Esophagus muscularis mucosa (tissue), 4 donors: ENCODE data around the gene TRAPPC12.

Experiments used
- EP300 ChIP-seq: sonication (generic); formaldehyde crosslinking; IDR thresholded peaks from one replicate; pipeline ENCODE4 v1.6.1; 2017; ENCODE audit warnings: antibody characterized with exemption
- POLR2A ChIP-seq: fragments of 450-650 bp; IDR thresholded peaks from one replicate; pipeline ENCODE4 v1.6.1; 2017; ENCODE audit warnings: antibody characterized with exemption, moderate library complexity, mild to moderate bottlenecking, low read depth
- POLR2AphosphoS5 ChIP-seq, 2 donors: sonication (generic); formaldehyde crosslinking; IDR thresholded peaks; one replicate each; pipeline ENCODE4 v1.6.1; 2017; ENCODE audit warnings: antibody characterized with exemption in 2 of 2
- TF ChIP-seq, protein P1 (sequence below), 3 experiments: fragments of 200-600 bp in 2 of 3; fragments of 450-650 bp in 1 of 3; sonication (generic) in 2 of 3; IDR thresholded peaks; one replicate each; pipeline ENCODE4 v1.5.1; 2017 to 2019; ENCODE audit warnings: antibody characterized with exemption in 3 of 3, mild to moderate bottlenecking in 2 of 3, moderate library complexity in 1 of 3

DNA sequence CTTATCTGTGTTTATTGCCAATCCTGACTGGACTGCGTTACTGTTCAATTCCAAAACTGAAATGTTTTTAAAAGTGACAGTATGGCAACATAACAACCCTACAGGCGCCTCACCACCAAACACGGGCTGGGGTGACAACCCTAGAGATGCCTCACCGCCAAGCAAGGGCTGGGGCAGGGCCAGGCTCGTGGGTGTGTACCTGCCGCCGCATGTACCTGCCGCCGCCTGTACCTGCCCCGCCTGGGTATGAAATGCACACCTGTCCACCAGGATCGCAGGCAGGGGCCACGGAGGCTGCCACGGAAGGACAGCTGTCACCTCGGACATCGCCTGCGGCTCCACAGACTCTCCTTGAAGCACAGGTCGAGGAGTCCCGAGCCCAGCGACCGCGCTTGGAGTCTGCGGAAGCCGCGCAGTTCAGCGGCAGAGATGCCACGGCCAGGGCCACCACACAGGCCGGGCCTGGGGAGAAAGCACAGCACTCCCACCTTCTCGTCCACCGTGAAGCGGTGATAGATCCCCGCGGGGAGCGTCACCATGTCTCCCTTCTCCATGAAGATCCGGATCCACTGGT is 120.9 kb downstream of the TRAPPC12 start:
- TF ChIP-seq, protein P1, sequence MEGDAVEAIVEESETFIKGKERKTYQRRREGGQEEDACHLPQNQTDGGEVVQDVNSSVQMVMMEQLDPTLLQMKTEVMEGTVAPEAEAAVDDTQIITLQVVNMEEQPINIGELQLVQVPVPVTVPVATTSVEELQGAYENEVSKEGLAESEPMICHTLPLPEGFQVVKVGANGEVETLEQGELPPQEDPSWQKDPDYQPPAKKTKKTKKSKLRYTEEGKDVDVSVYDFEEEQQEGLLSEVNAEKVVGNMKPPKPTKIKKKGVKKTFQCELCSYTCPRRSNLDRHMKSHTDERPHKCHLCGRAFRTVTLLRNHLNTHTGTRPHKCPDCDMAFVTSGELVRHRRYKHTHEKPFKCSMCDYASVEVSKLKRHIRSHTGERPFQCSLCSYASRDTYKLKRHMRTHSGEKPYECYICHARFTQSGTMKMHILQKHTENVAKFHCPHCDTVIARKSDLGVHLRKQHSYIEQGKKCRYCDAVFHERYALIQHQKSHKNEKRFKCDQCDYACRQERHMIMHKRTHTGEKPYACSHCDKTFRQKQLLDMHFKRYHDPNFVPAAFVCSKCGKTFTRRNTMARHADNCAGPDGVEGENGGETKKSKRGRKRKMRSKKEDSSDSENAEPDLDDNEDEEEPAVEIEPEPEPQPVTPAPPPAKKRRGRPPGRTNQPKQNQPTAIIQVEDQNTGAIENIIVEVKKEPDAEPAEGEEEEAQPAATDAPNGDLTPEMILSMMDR (IDR thresholded peaks at IDR 0.05): no peak
- TF ChIP-seq POLR2A (no peak), POLR2AphosphoS5 (IDR thresholded peaks at IDR 0.05) (no peak), EP300 (no peak)
